Muscle of arm (tissue), 12 donors: ENCODE data around the gene TIMM8A. TPM values are rescaled to one million over a fixed set of nuclear protein-coding genes. Genes with fewer than 3 reads are reported as not detected.
"Not testable (repeated sequence)": the region's sequence is repeated elsewhere in the genome, so short reads cannot be mapped to it uniquely, and the experiment has no call there.

Experiments
- DNase-seq: peaks from one replicate; pipeline ENCODE4 v3.0.0-alpha.2; 2013
- polyA plus RNA-seq, 12 donors: library from polyadenylated mRNA; unstranded; fragments of 120-200 nt; gene quantifications; one replicate each; pipeline ENCODE4 v1.2.1, GENCODE V29; 2013; ENCODE audit not compliant: insufficient read length in 12 of 12

The TIMM8A gene
- polyA plus RNA-seq, 12 donors: 9.1 to 19.5 (median 12.5) TPM; not detected in 1

GRCh38 chrX:101362757-101363156, 14.2 kb upstream of the TIMM8A start:
- no peak for DNase-seq

- DNase-seq: no peak
Observed at GRCh38 chrX:101362116-101362515, 13.6 kb upstream of the TIMM8A start.

GRCh38 chrX:101360390-101360789, 11.8 kb upstream of the TIMM8A start:
- DNase-seq: no peak

- no peak for DNase-seq
Observed at GRCh38 chrX:101359966-101360365, 11.4 kb upstream of the TIMM8A start.

DNA sequence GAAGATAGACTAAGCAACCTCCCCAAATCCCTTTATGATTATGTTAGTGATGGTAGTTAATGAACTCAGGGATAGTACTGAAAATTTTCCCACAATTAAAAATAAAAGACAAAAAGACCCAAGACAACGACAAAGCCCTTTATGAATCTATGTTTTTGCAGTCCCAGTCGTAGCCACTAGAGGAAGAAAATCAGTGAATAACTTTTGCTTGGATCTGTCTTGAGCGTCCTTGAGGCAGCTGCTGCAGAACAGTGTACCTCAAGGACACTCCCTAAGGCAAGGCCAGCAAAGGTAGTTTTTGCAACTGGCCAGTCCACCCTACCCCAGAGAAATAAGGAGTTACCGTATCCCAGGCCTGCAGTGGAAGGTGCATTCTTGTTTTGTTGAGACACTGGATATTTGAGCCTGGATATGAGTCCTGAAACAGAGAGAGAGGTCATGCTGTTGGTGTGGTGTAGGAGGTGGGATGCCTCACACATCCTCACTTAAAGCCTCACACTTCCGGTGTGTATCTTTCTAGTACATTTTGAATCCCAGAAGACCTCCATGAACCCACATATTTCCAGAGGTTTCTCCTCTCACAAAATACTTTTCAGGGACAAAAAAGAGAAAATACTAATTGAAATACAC, 8.7 kb upstream of the TIMM8A start:
- no peak for DNase-seq

GRCh38 chrX:101349193-101349562, 636 bp upstream of the TIMM8A start:
- no peak for DNase-seq

GRCh38 chrX:101347859-101348451, 587 bp downstream of the TIMM8A start:
- no peak for DNase-seq

DNA sequence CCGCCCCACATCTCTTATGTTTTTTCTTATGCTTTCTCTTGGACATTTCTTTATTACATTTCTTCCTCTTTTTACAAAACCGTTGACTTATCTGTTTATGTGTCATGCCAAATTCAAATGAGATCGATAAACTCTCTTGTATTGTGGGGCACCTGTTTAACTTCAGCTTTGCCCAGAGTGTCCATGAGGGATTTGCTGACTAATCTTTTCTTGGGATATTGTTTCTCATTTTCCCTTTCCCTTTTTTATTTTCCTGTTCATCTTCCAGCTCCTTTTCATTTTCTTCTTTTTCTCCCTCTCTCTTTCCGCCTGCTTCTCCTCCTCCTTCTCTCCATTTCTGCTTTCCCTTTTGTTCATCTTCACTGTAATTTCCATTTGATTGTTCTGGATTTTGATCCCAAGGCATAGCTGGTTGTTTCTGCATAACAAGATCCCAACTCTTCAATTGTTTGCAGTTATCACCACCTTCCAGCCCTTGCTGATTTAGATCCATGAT, 10.7 kb downstream of the TIMM8A start:
- DNase-seq: no peak

DNA sequence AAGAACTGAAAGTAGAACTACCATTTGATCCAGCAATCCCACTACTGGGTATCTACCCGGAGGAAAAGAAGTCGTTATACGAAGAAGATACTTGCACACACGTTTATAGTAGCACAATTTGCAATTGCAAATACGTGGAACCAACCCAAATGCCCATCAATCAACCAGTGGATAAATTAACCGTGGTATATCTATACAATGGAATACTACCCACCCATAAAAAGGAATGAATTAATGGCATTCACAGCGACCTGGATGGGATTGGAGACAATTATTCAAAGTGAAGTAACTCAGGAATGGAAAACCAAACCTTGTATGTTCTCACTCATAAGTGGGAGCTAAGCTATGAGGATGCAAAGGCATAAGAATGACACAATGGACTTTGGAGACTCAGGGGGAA, 14.2 kb downstream of the TIMM8A start:
- not testable (repeated sequence) for DNase-seq

DNA sequence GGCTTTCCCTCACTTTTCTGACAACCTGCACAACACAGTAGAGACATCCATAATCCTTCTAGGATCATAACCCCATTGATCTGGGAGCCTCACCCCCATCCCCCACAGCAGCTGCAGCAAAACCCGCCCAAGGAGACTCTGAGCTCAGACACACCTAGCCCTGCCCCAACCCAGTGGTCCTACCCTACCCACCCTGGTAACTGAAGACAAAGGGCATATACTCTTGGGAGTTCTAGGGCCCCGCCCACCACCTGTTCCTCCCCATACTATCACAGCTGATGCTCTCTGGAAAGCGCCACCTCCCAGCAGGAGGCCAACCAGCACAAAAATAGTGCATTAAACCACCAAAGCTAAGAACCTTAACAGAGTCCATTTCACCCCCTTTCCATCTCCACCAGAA, 21.9 kb downstream of the TIMM8A start:
- not testable (repeated sequence) for DNase-seq

- no peak for DNase-seq
Observed at GRCh38 chrX:101303790-101304189, 44.8 kb downstream of the TIMM8A start.

Other genes with a start within 250 kb of the TIMM8A start
- gene DRP2, start 129.0 kb downstream of the TIMM8A start, polyA plus RNA-seq: 1 to 10 TPM in 10 of 12 donors, under 1 TPM in 1, not detected in 1; 0.89 to 5.5 (median 2.6) TPM
- gene TAF7L, start 57.4 kb downstream of the TIMM8A start, polyA plus RNA-seq: under 1 TPM in 9 of 12 donors, not detected in 3; 0.09 to 0.41 (median 0.21) TPM
- gene BTK, start 37.4 kb upstream of the TIMM8A start, polyA plus RNA-seq: 10 to 100 TPM in 1 of 12 donors, 1 to 10 TPM in 9, not detected in 2; 1.2 to 10.6 (median 2.5) TPM
- gene RPL36A, start 42.3 kb upstream of the TIMM8A start, polyA plus RNA-seq: 1,000 to 10,000 TPM in 10 of 12 donors, 100 to 1,000 TPM in 1, not detected in 1; 932 to 1,532 (median 1,212) TPM
- gene GLA, start 59.2 kb upstream of the TIMM8A start, polyA plus RNA-seq: 10 to 100 TPM in 11 of 12 donors, not detected in 1; 11.4 to 21.7 (median 18.8) TPM
- 10 to 100 TPM in 11 of 12 donors, not detected in 1; 52.6 to 85.4 (median 74.1) TPM for gene HNRNPH2, start 59.5 kb upstream of the TIMM8A start, polyA plus RNA-seq
- 10 to 100 TPM in 11 of 12 donors, not detected in 1; 30.1 to 65.9 (median 45.8) TPM for gene ARMCX4, start 136.7 kb upstream of the TIMM8A start, polyA plus RNA-seq
- 10 to 100 TPM in 11 of 12 donors, not detected in 1; 44.2 to 96.1 (median 84.4) TPM for gene ARMCX1, start 201.8 kb upstream of the TIMM8A start, polyA plus RNA-seq